ENCODE data around the gene CHIA.

Gene CHIA

DNA sequence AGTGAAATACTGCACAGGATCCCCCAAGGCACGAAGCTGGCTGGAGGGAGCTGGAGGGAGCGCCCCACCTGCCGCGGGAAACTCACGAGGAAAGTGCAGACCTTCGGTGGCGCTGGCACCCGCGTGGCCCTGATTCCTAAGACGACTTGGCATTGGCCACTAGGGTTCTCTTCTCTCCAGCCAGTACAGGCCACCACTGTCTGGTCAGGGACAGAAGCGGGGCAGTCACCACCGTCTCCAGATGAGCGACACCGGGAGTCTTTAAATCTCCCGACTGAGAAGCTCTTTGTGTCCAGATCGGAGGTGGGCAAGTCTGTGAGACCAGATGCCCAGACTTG, 19.2 kb upstream of the CHIA start:
- no peak for TF ChIP-seq CTCF (IDR thresholded peaks at IDR 0.05; ENCODE audit: control insufficient read depth, extremely low read depth, insufficient read depth)
- no peak for DNase-seq (ENCODE audit: low read depth)
- H3K4me3 ChIP-seq (ENCODE audit: low read depth, low read length): no peak overlapping the region

DNA sequence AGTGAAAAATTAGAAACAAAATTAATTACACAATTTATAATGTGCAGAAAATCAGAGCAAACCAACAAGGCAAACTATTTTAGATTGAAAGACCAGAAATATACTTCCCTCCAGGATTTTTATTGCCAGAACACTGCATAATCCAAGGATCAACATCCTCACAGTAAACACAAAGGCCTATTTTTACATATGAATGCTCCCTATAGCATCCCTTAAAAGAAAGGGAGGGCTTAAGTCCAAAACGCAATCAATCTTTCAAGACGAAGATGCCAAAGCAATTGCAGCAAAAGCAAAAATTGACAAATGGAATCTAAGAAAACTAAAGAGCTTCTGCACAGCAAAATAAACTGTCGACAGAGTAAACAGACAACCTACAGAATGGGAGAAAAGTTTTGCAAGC, 18.6 kb upstream of the CHIA start:
- TF ChIP-seq CTCF (IDR thresholded peaks at IDR 0.05; ENCODE audit: control insufficient read depth, extremely low read depth, insufficient read depth): no peak
- H3K4me3 ChIP-seq (ENCODE audit: low read depth, low read length): no peak overlapping the region
- no peak for DNase-seq (ENCODE audit: low read depth)

DNA sequence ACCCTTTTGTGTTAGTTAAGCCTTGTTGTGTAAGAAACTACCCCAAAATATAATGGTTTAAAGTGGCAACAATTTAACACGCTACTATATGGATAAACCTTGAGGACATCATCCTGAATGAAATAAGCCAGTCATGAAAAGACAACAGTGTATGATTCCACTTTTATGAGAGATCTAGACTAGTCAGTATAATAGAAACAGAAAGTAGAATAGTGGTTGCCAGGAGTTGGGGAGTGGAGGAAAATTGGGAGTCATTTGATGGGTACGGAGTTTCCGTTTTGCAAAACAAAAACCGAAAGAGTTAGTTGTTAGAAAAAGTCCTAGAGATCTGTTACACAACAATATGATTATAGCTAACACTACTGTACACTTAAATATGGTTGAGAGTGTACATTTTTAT, 16.0 kb upstream of the CHIA start:
- TF ChIP-seq CTCF (IDR thresholded peaks at IDR 0.05; ENCODE audit: control insufficient read depth, extremely low read depth, insufficient read depth): no peak
- H3K4me3 ChIP-seq (ENCODE audit: low read depth, low read length): no peak overlapping the region
- no peak for DNase-seq (ENCODE audit: low read depth)

DNA sequence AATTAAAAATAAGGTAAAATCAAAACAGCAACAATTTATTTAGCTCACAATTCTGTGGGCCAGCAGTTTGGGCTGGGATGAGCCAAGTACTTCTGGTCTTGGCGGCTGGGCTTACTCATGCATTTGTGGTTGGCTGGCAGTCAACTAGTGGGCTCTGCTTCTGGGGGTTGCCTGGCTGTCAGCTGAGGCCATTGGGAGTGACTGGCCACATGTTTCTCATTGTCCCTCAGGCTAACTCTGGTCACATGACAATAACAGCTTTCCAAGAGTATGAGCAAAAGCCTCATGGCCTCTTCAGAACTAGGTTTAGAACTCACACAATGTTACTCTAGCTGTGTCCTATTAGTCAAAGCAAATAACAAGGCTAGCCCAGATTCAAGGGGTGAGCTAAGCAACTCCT, 15.6 kb upstream of the CHIA start:
- H3K4me3 ChIP-seq (ENCODE audit: low read depth, low read length): no peak overlapping the region
- no peak for DNase-seq (ENCODE audit: low read depth)
- TF ChIP-seq CTCF (IDR thresholded peaks at IDR 0.05; ENCODE audit: control insufficient read depth, extremely low read depth, insufficient read depth): no peak

DNA sequence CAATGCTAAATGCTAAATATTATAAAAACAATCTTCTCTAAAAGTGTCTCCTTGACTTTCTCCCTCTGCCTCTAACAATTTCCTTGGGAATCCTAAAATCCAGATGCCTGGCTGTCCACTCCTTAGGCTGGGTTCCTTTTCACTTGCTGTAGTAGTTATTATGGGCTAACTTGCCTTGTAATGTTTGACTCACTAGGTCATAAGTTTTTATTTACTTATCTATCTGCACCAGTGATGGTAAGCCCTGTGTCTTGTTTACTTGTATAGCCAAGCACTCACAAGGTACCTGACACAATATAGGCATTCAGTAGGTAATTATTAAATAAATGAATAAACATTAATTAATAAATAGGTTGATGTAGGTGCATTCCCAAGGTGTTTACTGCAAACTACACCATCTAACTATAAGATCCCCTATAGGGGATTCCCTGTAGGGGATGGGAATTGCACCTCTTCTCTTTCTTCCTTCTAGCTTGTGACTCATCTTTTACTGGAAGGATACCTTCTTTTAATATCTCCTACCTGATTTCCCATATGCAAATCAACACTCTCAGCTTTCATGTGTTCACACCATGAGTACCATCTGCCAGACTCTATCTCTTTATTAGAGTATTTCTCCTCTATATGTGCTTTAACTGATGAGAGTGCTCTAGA, 14.7 kb upstream of the CHIA start:
- no peak for TF ChIP-seq CTCF (IDR thresholded peaks at IDR 0.05; ENCODE audit: control insufficient read depth, extremely low read depth, insufficient read depth)
- no peak overlapping the region for H3K4me3 ChIP-seq (ENCODE audit: low read depth, low read length)
- no peak for DNase-seq (ENCODE audit: low read depth)

- no peak for TF ChIP-seq CTCF (IDR thresholded peaks at IDR 0.05; ENCODE audit: control insufficient read depth, extremely low read depth, insufficient read depth)
- no peak for DNase-seq (ENCODE audit: low read depth)
- H3K4me3 ChIP-seq (ENCODE audit: low read depth, low read length): no peak overlapping the region
Measured at GRCh38 chr1:111279144-111279543, 11.5 kb upstream of the CHIA start.

- no peak for TF ChIP-seq CTCF (IDR thresholded peaks at IDR 0.05; ENCODE audit: control insufficient read depth, extremely low read depth, insufficient read depth)
- no peak overlapping the region for H3K4me3 ChIP-seq (ENCODE audit: low read depth, low read length)
- no peak for DNase-seq (ENCODE audit: low read depth)
Measured at GRCh38 chr1:111280267-111280666, 10.4 kb upstream of the CHIA start.

Measured in LNCaP clone FGC (cell line).